SU-DHL-6 (cell line): ENCODE measurements around the gene MCHR2.

Source experiments
- H2AFZ ChIP-seq: fragments of 200-600 bp; sonication (generic); 2 replicates; pipeline ENCODE4 v1.6.1; 2014; ENCODE audit warnings: low read depth, mild to moderate bottlenecking, moderate library complexity, mixed read lengths, antibody characterized with exemption, low read length; ENCODE audit not compliant: severe bottlenecking
- H3F3A ChIP-seq: fragments of 200-600 bp; shearing (Covaris generic); 2 replicates; pipeline ENCODE4 v1.6.0; 2016; ENCODE audit warnings: antibody characterized with exemption, mild to moderate bottlenecking; ENCODE audit not compliant: insufficient read depth
- H3K27ac ChIP-seq: fragments of 200-600 bp; sonication (generic); 2 replicates; pipeline ENCODE4 v1.5.1; 2016; ENCODE audit warnings: low read depth, mild to moderate bottlenecking, low read length, moderate library complexity, mixed read lengths
- H3K27me3 ChIP-seq: fragments of 200-600 bp; sonication (generic), shearing (Covaris generic); 2 replicates; pipeline ENCODE4 v1.6.0; 2014; ENCODE audit warnings: mild to moderate bottlenecking, low read length
- H3K36me3 ChIP-seq: fragments of 200-600 bp; sonication (generic); 2 replicates; pipeline ENCODE4 v1.6.1; 2014; ENCODE audit warnings: mild to moderate bottlenecking, low read length, mixed read lengths
- H3K4me2 ChIP-seq: fragments of 300-600, 200-600 bp; shearing (Covaris generic), sonication (generic); 2 replicates; pipeline ENCODE4 v1.6.0; 2014; ENCODE audit warnings: low read length, low read depth, mild to moderate bottlenecking; ENCODE audit not compliant: poor library complexity, severe bottlenecking
- H3K4me3 ChIP-seq: fragments of 200-600 bp; sonication (generic); 2 replicates; pipeline ENCODE4 v1.5.1; 2014; ENCODE audit warnings: antibody characterized with exemption, low read length, mild to moderate bottlenecking, mixed read lengths; ENCODE audit not compliant: insufficient read depth, poor library complexity, severe bottlenecking
- H3K79me2 ChIP-seq: fragments of 200-600 bp; sonication (generic); 2 replicates; pipeline ENCODE4 v1.6.1; 2014; ENCODE audit warnings: mild to moderate bottlenecking, low read length, moderate library complexity; ENCODE audit not compliant: insufficient read depth
- H3K9ac ChIP-seq: fragments of 200-600 bp; sonication (generic); 2 replicates; pipeline ENCODE4 v1.7.0; 2014; ENCODE audit warnings: mild to moderate bottlenecking, low read length
- H3K9me2 ChIP-seq: fragments of 200-600 bp; sonication (generic); replicated peaks from 2 replicates; pipeline ENCODE4 v1.6.1; 2014; ENCODE audit warnings: low read length; ENCODE audit not compliant: insufficient read depth
- H3K9me3 ChIP-seq: fragments of 200-600 bp; sonication (generic); 2 replicates; pipeline ENCODE4 v1.6.1; 2014; ENCODE audit warnings: low read length, mixed read lengths; ENCODE audit not compliant: insufficient read depth
- H4K20me1 ChIP-seq: fragments of 200-600 bp; sonication (generic); 2 replicates; pipeline ENCODE4 v1.6.1; 2014; ENCODE audit warnings: low read depth, mild to moderate bottlenecking, antibody characterized with exemption, low read length, moderate library complexity, mixed read lengths
- CTCF ChIP-seq: fragments of 200-600 bp; sonication (generic); IDR thresholded peaks from one replicate; pipeline ENCODE4 v1.5.1; 2017; ENCODE audit warnings: antibody characterized with exemption, mild to moderate bottlenecking, low read length, moderate library complexity; ENCODE audit not compliant: insufficient read depth, poor library complexity, severe bottlenecking
- EZH2phosphoT487 ChIP-seq: fragments of 200-600 bp; sonication (generic), shearing (Covaris generic); conservative IDR thresholded peaks from 2 replicates; pipeline ENCODE4 v1.6.1; 2018; ENCODE audit warnings: mild to moderate bottlenecking, antibody characterized with exemption, low read length, moderate library complexity, mixed read lengths

MCHR2 gene

DNA sequence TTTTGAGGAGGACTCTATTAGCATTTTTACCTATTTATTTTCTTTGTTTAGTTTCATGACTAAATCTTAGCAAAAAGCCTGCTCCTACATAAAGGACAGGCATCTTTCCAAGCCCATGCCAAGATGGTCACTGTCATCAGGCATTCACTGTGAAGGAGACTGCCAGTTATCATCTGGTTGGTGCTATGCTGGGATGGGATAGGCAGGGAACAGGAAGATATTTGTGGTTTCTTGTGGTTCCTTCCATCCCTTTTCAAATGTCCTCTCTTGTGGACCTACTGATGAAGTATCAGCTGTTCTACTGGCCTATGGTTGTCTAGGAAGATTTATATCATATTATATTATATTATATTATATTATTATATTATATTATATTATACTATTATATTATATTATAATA, 107.0 kb downstream of the MCHR2 start:
- H3K4me3 ChIP-seq: no peak overlapping the region
- H4K20me1 ChIP-seq: no peaks in the 10 kb centered on the region
- H3K79me2 ChIP-seq: no peaks in the 10 kb centered on the region
- H3K4me2 ChIP-seq: no peak overlapping the region
- H3K9me2 ChIP-seq: no peaks in the 10 kb centered on the region
- H3K9ac ChIP-seq: no peak overlapping the region
- no peaks in the 10 kb centered on the region for H3K9me3 ChIP-seq
- no peaks in the 10 kb centered on the region for H3K27me3 ChIP-seq
- H3K36me3 ChIP-seq: no peaks in the 10 kb centered on the region
- no peak for TF ChIP-seq CTCF
- no peak for TF ChIP-seq EZH2phosphoT487
- no peak overlapping the region for H3K27ac ChIP-seq
- no peak overlapping the region for H2AFZ ChIP-seq
- no peaks in the 10 kb centered on the region for H3F3A ChIP-seq

DNA sequence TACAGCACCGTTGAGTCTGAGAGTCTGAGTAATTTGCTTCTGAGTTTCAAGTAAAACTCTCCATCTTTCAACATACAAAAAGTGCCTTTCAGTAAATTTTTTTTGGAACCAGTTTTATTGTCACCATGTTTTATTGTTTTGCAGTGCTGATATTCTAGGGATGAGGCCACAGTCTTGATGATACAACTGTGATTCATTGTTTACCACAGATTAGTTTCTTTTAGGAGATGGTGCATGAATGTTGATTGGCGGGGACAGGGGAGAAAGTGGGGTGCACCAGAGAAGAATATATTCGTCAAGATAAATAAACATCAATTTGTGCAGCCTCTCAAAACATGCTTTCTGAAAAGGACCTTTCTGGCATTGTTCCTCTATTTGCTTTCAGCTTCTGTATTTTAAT, 109.0 kb downstream of the MCHR2 start:
- H4K20me1 ChIP-seq: no peaks in the 10 kb centered on the region
- H3F3A ChIP-seq: no peaks in the 10 kb centered on the region
- H3K9ac ChIP-seq: no peak overlapping the region
- H3K27ac ChIP-seq: no peak overlapping the region
- H3K9me3 ChIP-seq: no peaks in the 10 kb centered on the region
- H3K9me2 ChIP-seq: no peaks in the 10 kb centered on the region
- TF ChIP-seq EZH2phosphoT487: no peak
- no peak for TF ChIP-seq CTCF
- no peaks in the 10 kb centered on the region for H3K36me3 ChIP-seq
- H3K27me3 ChIP-seq: no peaks in the 10 kb centered on the region
- H3K79me2 ChIP-seq: no peaks in the 10 kb centered on the region
- no peak overlapping the region for H2AFZ ChIP-seq
- H3K4me2 ChIP-seq: no peak overlapping the region
- no peak overlapping the region for H3K4me3 ChIP-seq

GRCh38 chr6:99882128-99882702, 111.8 kb downstream of the MCHR2 start:
- H2AFZ ChIP-seq: no peak overlapping the region
- no peak overlapping the region for H3K4me2 ChIP-seq
- no peaks in the 10 kb centered on the region for H3K79me2 ChIP-seq
- no peaks in the 10 kb centered on the region for H4K20me1 ChIP-seq
- no peak overlapping the region for H3K4me3 ChIP-seq
- H3K27me3 ChIP-seq: no peaks in the 10 kb centered on the region
- no peaks in the 10 kb centered on the region for H3K36me3 ChIP-seq
- H3K27ac ChIP-seq: no peak overlapping the region
- no peak for TF ChIP-seq CTCF
- TF ChIP-seq EZH2phosphoT487: no peak
- no peaks in the 10 kb centered on the region for H3K9me2 ChIP-seq
- no peak overlapping the region for H3K9ac ChIP-seq
- H3F3A ChIP-seq: no peaks in the 10 kb centered on the region
- no peaks in the 10 kb centered on the region for H3K9me3 ChIP-seq
